Activated CD8-positive, alpha-beta memory T cell treated with anti-CD3 and anti-CD28 coated beads for 1 hour (primary cell): Measurements from ENCODE around the gene AUTS2.

Experiments used
- DNase-seq, 2 donors: peaks; one replicate each; pipeline ENCODE4 v3.0.0-alpha.2; 2020; ENCODE audit warnings: low read depth in 1 of 2; ENCODE audit errors: extremely low read depth in 1 of 2

AUTS2 gene

GRCh38 chr7:69654381-69654780, 56.1 kb downstream of the AUTS2 start:
- DNase-seq, result no peak

- DNase-seq, result no peak
Observed at GRCh38 chr7:69654849-69655707, 56.8 kb downstream of the AUTS2 start.

- no peak for DNase-seq
Observed at GRCh38 chr7:69656077-69656476, 57.8 kb downstream of the AUTS2 start.

GRCh38 chr7:69656890-69657289, 58.6 kb downstream of the AUTS2 start:
- DNase-seq, result no peak

GRCh38 chr7:69657331-69657730, 59.1 kb downstream of the AUTS2 start:
- no peak for DNase-seq

GRCh38 chr7:69657985-69658384, 59.7 kb downstream of the AUTS2 start:
- no peak for DNase-seq

- no peak for DNase-seq
Observed at GRCh38 chr7:69659983-69660382, 61.7 kb downstream of the AUTS2 start.

- no peak for DNase-seq
Observed at GRCh38 chr7:69661342-69661741, 63.1 kb downstream of the AUTS2 start.

- no peak for DNase-seq
Observed at GRCh38 chr7:69663911-69664832, 65.9 kb downstream of the AUTS2 start.

GRCh38 chr7:69665369-69665768, 67.1 kb downstream of the AUTS2 start:
- no peak for DNase-seq

GRCh38 chr7:69668339-69668870, 70.1 kb downstream of the AUTS2 start:
- DNase-seq, result no peak

GRCh38 chr7:69670701-69671100, 72.4 kb downstream of the AUTS2 start:
- no peak for DNase-seq

- no peak for DNase-seq
Observed at GRCh38 chr7:69673074-69673473, 74.8 kb downstream of the AUTS2 start.

GRCh38 chr7:69674701-69675182, 76.5 kb downstream of the AUTS2 start:
- no peak for DNase-seq

GRCh38 chr7:69676247-69676646, 78.0 kb downstream of the AUTS2 start:
- no peak for DNase-seq

- no peak for DNase-seq
Observed at GRCh38 chr7:69677054-69677852, 79.0 kb downstream of the AUTS2 start.

GRCh38 chr7:69677881-69678493, 79.7 kb downstream of the AUTS2 start:
- no peak for DNase-seq

- no peak for DNase-seq
Observed at GRCh38 chr7:69678494-69679187, 80.4 kb downstream of the AUTS2 start.

- DNase-seq, result no peak
Observed at GRCh38 chr7:69681181-69681580, 82.9 kb downstream of the AUTS2 start.

- DNase-seq, result no peak
Observed at GRCh38 chr7:69682518-69682917, 84.2 kb downstream of the AUTS2 start.
